Testis (tissue), 3 donors: ENCODE measurements around the gene SPINT2. TPM values are rescaled to one million over a fixed set of nuclear protein-coding genes. Genes with fewer than 3 reads are reported as not detected.
A peak's percentile ranks its signal among the peaks of the same experiment; 100 is the strongest.

ENCODE experiments used
- DNase-seq: peaks from one replicate; pipeline ENCODE4 v3.0.0-alpha.2; 2019
- H3K27ac ChIP-seq, 2 donors: fragments of 200-600 bp; sonication (generic); one replicate each; pipeline ENCODE4 v1.5.1; 2019
- H3K27me3 ChIP-seq: fragments of 200-600 bp; sonication (generic); one replicate; pipeline ENCODE4 v1.5.1; 2019
- H3K36me3 ChIP-seq: fragments of 200-600 bp; sonication (generic); one replicate; pipeline ENCODE4 v1.5.1; 2017; ENCODE audit warnings: low read depth; ENCODE audit errors: missing control alignments
- H3K4me1 ChIP-seq: fragments of 200-600 bp; sonication (generic); one replicate; pipeline ENCODE4 v1.5.1; 2019
- H3K4me3 ChIP-seq, 2 donors: fragments of 200-600 bp; sonication (generic); one replicate each; pipeline ENCODE4 v1.5.1; 2017 to 2019
- H3K9me3 ChIP-seq: fragments of 200-600 bp; sonication (generic); one replicate; pipeline ENCODE4 v1.5.1; 2017
- CTCF ChIP-seq, 3 experiments: fragments of 450-650 bp in 2 of 3; fragments of 200-600 bp in 1 of 3; sonication (generic) in 1 of 3; IDR thresholded peaks; one replicate each; pipeline ENCODE4 v1.5.1; 2016 to 2019; ENCODE audit warnings: antibody characterized with exemption in 3 of 3, mild to moderate bottlenecking in 2 of 3, moderate library complexity in 1 of 3
- POLR2A ChIP-seq: fragments of 450-650 bp; IDR thresholded peaks from one replicate; pipeline ENCODE4 v1.6.1; 2017; ENCODE audit warnings: antibody characterized with exemption, mild to moderate bottlenecking, moderate library complexity
- WGBS, 2 donors: methylation state at CpG; one replicate each; pipeline ENCODE4 v1.1.5; 2018; 5-methylcytosine and 5-hydroxymethylcytosine counted together
- intact Hi-C: fragments of 100-400 bp; cut with DNase I; formaldehyde crosslinking; loops from one replicate; pipeline ENCODE4 v1.15.1; 2023; ENCODE audit warnings: low total_unique reads
- polyA plus RNA-seq: library from polyadenylated mRNA; stranded (reverse); fragments of 350-450 nt; fragmentation: Illumina TruSeq; extraction: RNeasy Lipid Tissue Mini Kit (QIAGEN cat#74804); gene quantifications from one replicate; pipeline ENCODE4 v1.2.3, GENCODE V29; 2014; ENCODE audit warnings: low read depth, low replicate concordance; ENCODE audit not compliant: insufficient read depth
- total RNA-seq, 2 donors: library from RNA; depleted of rRNA; stranded (reverse); fragments of >200 nt; gene quantifications; one replicate each; pipeline ENCODE4 v1.2.3, GENCODE V29; 2016

Gene SPINT2
- total and polyA plus RNA-seq, 3 donors from 2014 or later: 372 to 480 (median 389) TPM

DNA sequence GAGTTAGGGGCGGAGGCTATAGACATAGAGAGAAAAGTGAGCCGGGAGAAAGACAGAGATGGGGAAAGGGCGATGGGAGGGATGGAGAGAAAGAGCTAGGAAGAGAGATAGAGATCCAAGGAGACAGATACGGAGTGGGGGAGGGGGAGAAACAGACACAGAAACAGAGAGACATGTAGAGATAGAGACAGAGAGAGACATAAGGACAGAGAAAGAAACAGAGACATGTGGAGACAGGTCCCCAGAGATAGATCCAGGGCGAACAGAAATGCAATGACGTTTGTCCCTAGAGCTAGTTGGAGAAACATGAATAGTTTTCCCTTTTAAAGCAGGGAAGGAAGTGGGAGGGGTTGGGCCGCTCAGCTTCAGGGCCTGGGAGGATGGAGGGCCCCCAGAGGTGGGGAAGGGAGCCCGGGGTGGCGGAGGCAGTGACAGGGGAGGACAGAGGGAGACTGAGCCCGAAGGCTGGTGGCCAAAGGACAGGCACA lies 12.8 kb upstream of the SPINT2 start:
- Histone ChIP-seq H3K27me3 (no peaks in the 10 kb centered on the region), H3K9me3 (no peaks in the 10 kb centered on the region), H3K27ac (peak overlapping the region; percentile 94 to 96), H3K4me3 (peak overlapping the region in 1 of 2 donors; percentile 20), H3K4me1 (peaks cover 70% of the 10 kb centered on the region), H3K36me3 (no peaks in the 10 kb centered on the region)
- WGBS, 2 donors: 28% methylated on average over 10 of the region's 10 CpGs
- DNase-seq: peak; percentile 71
- intact Hi-C loops: no loop called here
- no peak for TF ChIP-seq CTCF (IDR thresholded peaks at IDR 0.05)
- TF ChIP-seq POLR2A: no peak

DNA sequence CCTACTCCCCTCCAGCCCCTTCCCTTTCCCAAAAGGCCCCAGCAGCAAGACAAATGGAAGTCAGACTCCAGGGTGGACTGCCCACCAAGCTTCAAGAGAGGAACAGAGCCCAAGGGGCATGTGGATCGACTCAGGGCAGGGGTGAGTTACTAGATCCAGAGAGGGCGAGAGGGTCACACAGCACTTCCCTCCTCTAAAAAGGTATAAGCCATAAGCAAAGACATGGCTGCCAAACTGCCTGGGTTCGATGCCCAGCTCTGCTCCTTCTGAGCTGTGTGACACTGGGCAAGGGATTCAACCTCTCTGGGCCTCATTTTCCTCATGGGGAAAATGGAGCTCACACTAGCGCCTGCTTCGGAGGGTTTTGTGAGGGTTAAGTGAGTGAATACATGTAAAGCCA lies 12.0 kb upstream of the SPINT2 start:
- intact Hi-C loops: no loop called here
- H3K4me3 ChIP-seq: peak overlapping the region; percentile 8 to 20
- no peaks in the 10 kb centered on the region for H3K27me3 ChIP-seq
- peaks cover 66% of the 10 kb centered on the region for H3K4me1 ChIP-seq
- peak overlapping the region; percentile 94 to 96 for H3K27ac ChIP-seq
- H3K9me3 ChIP-seq: no peaks in the 10 kb centered on the region
- no peaks in the 10 kb centered on the region for H3K36me3 ChIP-seq
- TF ChIP-seq POLR2A: no peak
- TF ChIP-seq CTCF (IDR thresholded peaks at IDR 0.05): no peak
- WGBS, 2 donors: 74 to 80% methylated on average over 5 of the region's 5 CpGs
- DNase-seq: no peak

GRCh38 chr19:38252941-38253691 lies 11.3 kb upstream of the SPINT2 start:
- Histone ChIP-seq H3K4me3 (peak overlapping the region; percentile 8 to 20), H3K27ac (peak overlapping the region; percentile 94 to 96), H3K4me1 (peaks cover 59% of the 10 kb centered on the region), H3K36me3 (no peaks in the 10 kb centered on the region), H3K9me3 (no peaks in the 10 kb centered on the region), H3K27me3 (no peaks in the 10 kb centered on the region)
- intact Hi-C loops: no loop called here
- WGBS, 2 donors: 25 to 27% methylated on average over 12 to 21 of the region's 21 CpGs
- no peak for DNase-seq
- TF ChIP-seq POLR2A: no peak
- TF ChIP-seq CTCF (IDR thresholded peaks at IDR 0.05): no peak

DNA sequence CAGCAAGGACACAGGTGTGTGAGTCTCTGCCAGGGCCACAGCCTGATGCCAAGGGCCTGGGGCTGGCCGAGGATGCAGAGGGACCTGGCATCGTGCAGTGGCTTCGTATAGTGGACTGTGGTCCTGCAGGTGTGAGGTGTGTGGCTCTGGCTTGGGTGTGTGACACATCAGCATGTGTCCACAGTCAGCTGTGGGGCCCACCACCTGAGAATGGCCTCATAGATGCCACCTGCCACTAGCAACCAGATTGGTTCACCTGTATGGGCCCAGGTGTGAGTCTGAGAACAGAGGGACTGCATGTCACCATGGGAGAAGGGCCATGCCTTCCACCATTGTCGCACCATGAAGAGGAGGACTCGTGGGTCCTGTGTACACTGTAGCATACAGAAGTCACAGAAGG lies 10.6 kb upstream of the SPINT2 start:
- WGBS, 2 donors: 51 to 78% methylated on average over 3 to 5 of the region's 5 CpGs
- Histone ChIP-seq H3K9me3 (no peaks in the 10 kb centered on the region), H3K36me3 (no peaks in the 10 kb centered on the region), H3K27me3 (no peaks in the 10 kb centered on the region), H3K4me1 (peaks cover 54% of the 10 kb centered on the region), H3K27ac (peak overlapping the region; percentile 94 to 96), H3K4me3 (peak overlapping the region; percentile 8 to 20)
- intact Hi-C loops: no loop called here
- no peak for TF ChIP-seq POLR2A
- no peak for TF ChIP-seq CTCF (IDR thresholded peaks at IDR 0.05)
- no peak for DNase-seq
